ENCODE measurements around the gene PIF1.

DNA sequence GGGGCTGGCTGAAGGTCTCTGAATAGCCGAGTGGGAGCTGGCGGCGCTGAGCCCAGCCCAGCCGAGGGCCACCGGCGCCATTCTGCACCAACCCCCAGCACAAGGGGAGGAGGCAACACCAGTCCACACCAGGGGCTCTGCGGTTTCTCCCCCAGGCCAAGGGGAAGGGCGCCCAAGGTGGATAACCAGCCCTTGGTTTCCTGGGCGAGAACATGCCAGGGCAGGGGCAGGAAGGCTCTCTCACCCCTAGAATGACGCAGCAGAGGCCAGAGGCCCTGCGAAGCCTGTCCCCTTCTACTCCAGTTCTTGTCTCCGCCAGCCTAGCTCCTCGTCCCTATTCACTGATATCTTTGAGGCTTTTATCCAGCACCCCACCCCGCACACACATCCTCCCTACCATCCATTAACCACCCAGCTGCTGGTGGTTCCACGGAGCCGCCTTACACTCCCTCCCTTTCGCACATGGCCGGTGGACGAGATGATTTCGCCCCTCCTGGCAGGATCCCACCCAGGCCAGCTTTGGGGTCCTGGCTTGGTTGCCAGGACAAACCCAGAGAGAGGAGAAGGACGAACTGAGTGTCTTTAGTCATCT, 51.3 kb downstream of the PIF1 start:
- TF ChIP-seq, protein P1, sequence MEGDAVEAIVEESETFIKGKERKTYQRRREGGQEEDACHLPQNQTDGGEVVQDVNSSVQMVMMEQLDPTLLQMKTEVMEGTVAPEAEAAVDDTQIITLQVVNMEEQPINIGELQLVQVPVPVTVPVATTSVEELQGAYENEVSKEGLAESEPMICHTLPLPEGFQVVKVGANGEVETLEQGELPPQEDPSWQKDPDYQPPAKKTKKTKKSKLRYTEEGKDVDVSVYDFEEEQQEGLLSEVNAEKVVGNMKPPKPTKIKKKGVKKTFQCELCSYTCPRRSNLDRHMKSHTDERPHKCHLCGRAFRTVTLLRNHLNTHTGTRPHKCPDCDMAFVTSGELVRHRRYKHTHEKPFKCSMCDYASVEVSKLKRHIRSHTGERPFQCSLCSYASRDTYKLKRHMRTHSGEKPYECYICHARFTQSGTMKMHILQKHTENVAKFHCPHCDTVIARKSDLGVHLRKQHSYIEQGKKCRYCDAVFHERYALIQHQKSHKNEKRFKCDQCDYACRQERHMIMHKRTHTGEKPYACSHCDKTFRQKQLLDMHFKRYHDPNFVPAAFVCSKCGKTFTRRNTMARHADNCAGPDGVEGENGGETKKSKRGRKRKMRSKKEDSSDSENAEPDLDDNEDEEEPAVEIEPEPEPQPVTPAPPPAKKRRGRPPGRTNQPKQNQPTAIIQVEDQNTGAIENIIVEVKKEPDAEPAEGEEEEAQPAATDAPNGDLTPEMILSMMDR (conservative IDR thresholded peaks at IDR 0.05), result no peak
- TF ChIP-seq EZH2 (IDR thresholded peaks at IDR 0.05; ENCODE audit: low read depth), result no peak; the same call in 1 of the 2 replicates
